CD4-positive, alpha-beta T cell treated with Interferon alpha-2 for 1 hour (primary cell): ENCODE results near the gene PCLAF.
"Not testable (repeated sequence)": the region's sequence is repeated elsewhere in the genome, so short reads cannot be mapped to it uniquely, and the experiment has no call there.

Experiments used
- DNase-seq, 2 donors: peaks; one replicate each; pipeline ENCODE4 v3.0.0-alpha.2; 2020 to 2022

PCLAF gene

GRCh38 chr15:64381000-64381751, at the start of gene PCLAF:
PCLAF (minus strand) TSS chr15:64381441; CDS start chr15:64381371, 70 bp downstream.
- DNase-seq = peak; percentile 89 to 93

GRCh38 chr15:64430000-64430735, 48.9 kb upstream of the PCLAF start:
- DNase-seq = peak; percentile 16 to 66

- DNase-seq = no peak
Observed at GRCh38 chr15:64429448-64429847, 48.2 kb upstream of the PCLAF start.

GRCh38 chr15:64426845-64427465, 45.7 kb upstream of the PCLAF start:
- DNase-seq = peak in 1 of 2 donors; percentile 33

GRCh38 chr15:64425221-64425620, 44.0 kb upstream of the PCLAF start:
- no peak for DNase-seq

- DNase-seq = no peak
Observed at GRCh38 chr15:64423970-64424369, 42.7 kb upstream of the PCLAF start.

GRCh38 chr15:64422697-64423096, 41.5 kb upstream of the PCLAF start:
- no peak for DNase-seq

GRCh38 chr15:64412216-64412615, 31.0 kb upstream of the PCLAF start:
- DNase-seq = no peak

GRCh38 chr15:64400583-64400982, 19.3 kb upstream of the PCLAF start:
- no peak for DNase-seq

GRCh38 chr15:64398575-64398974, 17.3 kb upstream of the PCLAF start:
- no peak for DNase-seq

- DNase-seq = no peak
Observed at GRCh38 chr15:64396789-64397188, 15.5 kb upstream of the PCLAF start.

GRCh38 chr15:64392471-64392870, 11.2 kb upstream of the PCLAF start:
- DNase-seq = not testable (repeated sequence)

- no peak for DNase-seq
Observed at GRCh38 chr15:64389036-64389435, 7.8 kb upstream of the PCLAF start.

- peak; percentile 95 to 97 for DNase-seq
Observed at GRCh38 chr15:64387562-64388168, 6.4 kb upstream of the PCLAF start, which contains the start of gene TRIP4. TRIP4 (plus strand) TSS chr15:64387836; CDS start chr15:64387864, 28 bp downstream.

- no peak for DNase-seq
Observed at GRCh38 chr15:64386291-64386690, 5.0 kb upstream of the PCLAF start.

- DNase-seq = no peak
Observed at GRCh38 chr15:64383760-64384159, 2.5 kb upstream of the PCLAF start.

- not testable (repeated sequence) for DNase-seq
Observed at GRCh38 chr15:64380130-64380870, 941 bp downstream of the PCLAF start.

- no peak for DNase-seq
Observed at GRCh38 chr15:64379216-64379960, 1.9 kb downstream of the PCLAF start.

GRCh38 chr15:64373360-64373759, 7.9 kb downstream of the PCLAF start:
- no peak for DNase-seq

- DNase-seq = not testable (repeated sequence)
Observed at GRCh38 chr15:64371383-64371782, 9.9 kb downstream of the PCLAF start.

GRCh38 chr15:64369078-64369607, 12.1 kb downstream of the PCLAF start:
- no peak for DNase-seq
